GM12892 (cell line): ENCODE data around the gene RFC5.
A peak's percentile ranks its signal among the peaks of the same experiment; 100 is the strongest.

Experiments
- DNase-seq: peaks from one replicate; pipeline ENCODE4 v3.0.0; 2011; ENCODE audit not compliant: insufficient read length
- FAIRE-seq: peaks from 2 replicates; lab custom pipeline; 2011; peaks lifted over from hg19 to GRCh38; lab: Jason Lieb, UNC
- POLR2A ChIP-seq: IDR thresholded peaks from 2 replicates; pipeline ENCODE4 v1.6.1; 2011; ENCODE audit warnings: low read depth, low read length, control low read depth
- POLR2AphosphoS5 ChIP-seq: IDR thresholded peaks from 2 replicates; pipeline ENCODE4 v1.6.1; 2011; ENCODE audit warnings: low read depth, low read length, control low read depth
- TAF1 ChIP-seq: IDR thresholded peaks from 2 replicates; pipeline ENCODE4 v1.6.1; 2011; ENCODE audit warnings: low read depth, mild to moderate bottlenecking, control low read depth, low read length, borderline replicate concordance

The RFC5 gene

DNA sequence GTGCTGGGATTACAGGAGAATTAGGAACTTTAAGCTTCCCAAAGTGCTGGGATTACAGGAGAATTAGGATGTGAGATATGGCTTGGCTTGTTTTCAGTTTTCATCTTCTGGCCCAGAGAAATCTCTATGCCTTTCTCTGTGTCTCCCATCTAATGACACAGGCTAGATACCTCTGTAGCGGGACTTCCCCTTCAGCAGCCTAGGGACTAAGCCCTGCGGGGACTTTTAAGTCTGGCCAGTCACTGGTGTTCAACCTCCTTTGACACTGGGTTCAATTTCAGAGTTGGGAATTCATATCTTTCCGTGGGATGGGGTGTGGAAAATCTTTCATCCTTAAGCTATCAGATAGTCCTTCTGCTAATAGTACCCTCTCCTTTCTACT, 6.2 kb downstream of the RFC5 start:
- TF ChIP-seq POLR2AphosphoS5 (no peak), POLR2A (no peak), TAF1 (no peak)
- no peak for DNase-seq
- FAIRE-seq, result no peak

DNA sequence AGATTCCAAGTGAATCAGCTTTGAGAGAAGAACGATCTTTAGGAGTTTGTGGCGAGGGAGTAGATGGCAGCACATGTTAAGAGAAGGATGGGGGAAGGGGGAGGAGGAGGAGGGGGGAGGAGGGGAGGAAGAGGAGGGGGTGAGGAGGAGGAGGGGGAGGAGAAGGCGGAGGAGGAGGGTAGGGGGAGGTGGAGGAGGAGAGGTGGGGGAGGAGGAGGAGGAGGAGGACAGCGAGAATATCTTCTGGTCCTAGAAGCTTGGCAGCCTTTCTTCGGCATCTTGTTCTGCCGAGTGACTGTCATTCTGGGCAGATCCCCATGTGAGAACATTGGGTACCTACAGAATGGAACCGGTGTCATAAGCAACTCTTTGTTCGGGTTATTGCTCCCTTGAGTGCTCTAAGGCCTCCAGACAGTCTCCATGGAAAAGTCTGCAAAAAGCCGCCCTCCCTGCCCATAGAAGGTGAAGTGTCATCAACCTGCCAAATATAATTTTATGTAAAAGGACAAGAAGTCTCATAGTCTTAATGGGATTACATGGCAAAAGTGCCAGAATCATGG, 6.9 kb downstream of the RFC5 start:
- FAIRE-seq (no peak), DNase-seq (no peak)
- no peak for TF ChIP-seq TAF1
- no peak for TF ChIP-seq POLR2AphosphoS5
- no peak for TF ChIP-seq POLR2A

- DNase-seq (no peak), FAIRE-seq (no peak)
These were observed 8.7 kb downstream of the RFC5 start for GRCh38 chr12:118025168-118025567.

GRCh38 chr12:118029166-118029565, 12.7 kb downstream of the RFC5 start:
- no peak for FAIRE-seq
- TF ChIP-seq TAF1 (no peak), POLR2A (0 out of 2 replicates have a peak, but pooled peaks have one; percentile 23)
- DNase-seq, result no peak

More at GRCh38 chr12:118025168-118025567, 8.7 kb downstream of the RFC5 start:
- no peak for TF ChIP-seq POLR2AphosphoS5
- TF ChIP-seq TAF1, result no peak
- TF ChIP-seq POLR2A, result no peak

- FAIRE-seq (no peak), DNase-seq (no peak)
- TF ChIP-seq POLR2AphosphoS5, result 0 out of 2 replicates have a peak, but pooled peaks have one; percentile 36
- TF ChIP-seq TAF1, result no peak
- TF ChIP-seq POLR2A, result no peak
These were observed 15.7 kb downstream of the RFC5 start for GRCh38 chr12:118032188-118032587.

- DNase-seq (no peak), FAIRE-seq (no peak)
- no peak for TF ChIP-seq POLR2AphosphoS5
- no peak for TF ChIP-seq POLR2A
- TF ChIP-seq TAF1, result no peak
These were observed 16.8 kb downstream of the RFC5 start for GRCh38 chr12:118033323-118033722.

GRCh38 chr12:118033902-118034301, 17.4 kb downstream of the RFC5 start:
- FAIRE-seq, result no peak
- DNase-seq, result no peak
- TF ChIP-seq TAF1 (no peak), POLR2A (peak; percentile 6; the same call in 1 of the 2 replicates)

DNA sequence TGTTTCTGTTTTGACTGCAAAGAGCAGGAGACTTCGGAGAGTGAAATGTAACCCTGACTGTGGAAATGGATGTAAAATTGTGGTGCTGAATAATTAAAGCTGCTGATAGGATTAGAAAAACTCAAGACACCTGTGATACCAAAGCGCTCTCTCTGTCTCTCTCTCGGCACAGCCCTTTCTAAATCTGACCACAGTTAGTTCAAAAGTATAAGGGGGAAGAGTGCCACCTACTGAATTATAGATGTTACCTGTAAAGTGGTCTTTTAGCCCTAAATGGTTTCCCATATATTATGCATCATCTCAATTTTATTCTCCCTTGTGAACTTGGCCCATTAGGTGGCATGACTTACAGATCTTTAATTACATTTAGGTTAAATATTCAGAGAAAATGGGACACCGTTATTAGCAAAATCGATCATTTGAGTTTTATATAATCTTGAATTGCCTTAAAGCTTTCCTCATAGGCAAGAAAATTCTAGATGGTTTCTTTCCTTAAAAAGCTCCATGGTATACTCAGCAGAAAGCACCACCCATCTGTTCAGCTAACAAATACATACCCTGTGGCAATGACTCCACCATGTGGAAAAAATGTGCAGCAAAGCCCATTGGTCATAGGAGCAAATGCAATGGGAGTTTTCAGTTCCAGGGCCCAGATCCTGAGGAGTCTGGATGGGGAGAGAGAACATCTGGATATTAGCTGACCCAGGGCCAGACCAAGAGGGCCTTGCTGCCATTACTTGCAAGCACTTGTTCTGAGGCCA, 18.1 kb downstream of the RFC5 start:
- DNase-seq, result no peak
- FAIRE-seq, result peak; percentile 42
- TF ChIP-seq TAF1, result no peak
- TF ChIP-seq POLR2A, result no peak
- TF ChIP-seq POLR2AphosphoS5, result no peak

DNA sequence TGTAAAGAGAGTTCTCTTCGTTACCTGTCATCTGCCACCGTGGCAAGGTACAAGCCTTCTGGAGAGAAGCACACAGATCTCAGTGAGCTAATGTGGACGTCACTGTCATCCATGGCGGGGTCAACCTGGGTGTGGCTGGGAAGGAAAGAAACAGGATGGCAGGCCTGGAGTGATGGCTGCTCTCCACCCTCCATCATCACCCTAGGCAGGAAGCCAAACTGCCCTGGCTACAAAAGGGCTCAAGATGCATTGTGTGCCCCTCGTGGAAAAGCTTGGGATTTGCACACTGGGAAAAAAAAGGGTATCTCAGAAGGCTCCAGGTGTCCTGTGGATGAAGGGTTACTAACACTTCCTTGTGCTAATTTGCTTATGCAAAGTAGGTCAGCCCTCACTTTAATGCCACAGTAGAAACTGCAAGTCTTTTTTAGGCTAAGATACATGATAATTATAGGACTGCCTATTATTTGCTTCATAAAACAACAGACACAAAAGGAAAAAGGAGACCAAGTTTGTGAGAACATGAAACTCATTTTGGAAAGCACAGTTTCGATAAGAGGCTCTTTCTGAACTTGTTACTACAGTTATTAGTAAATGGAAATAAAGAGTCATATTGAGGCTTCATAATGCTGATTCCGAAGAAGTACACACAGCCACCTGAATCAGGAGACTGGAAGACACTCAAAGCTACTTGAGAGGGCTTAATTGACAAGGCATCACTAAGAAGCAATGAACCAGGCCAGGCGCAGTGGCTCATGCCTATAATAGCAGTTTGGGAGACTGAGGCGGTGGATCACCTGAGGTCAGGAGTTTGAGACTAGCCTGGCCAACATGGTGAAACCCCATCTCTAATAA, 18.9 kb downstream of the RFC5 start:
- FAIRE-seq (peak; percentile 82), DNase-seq (no peak)
- TF ChIP-seq POLR2AphosphoS5 (peak; percentile 25; the same call in 1 of the 2 replicates), POLR2A (no peak), TAF1 (no peak)

DNA sequence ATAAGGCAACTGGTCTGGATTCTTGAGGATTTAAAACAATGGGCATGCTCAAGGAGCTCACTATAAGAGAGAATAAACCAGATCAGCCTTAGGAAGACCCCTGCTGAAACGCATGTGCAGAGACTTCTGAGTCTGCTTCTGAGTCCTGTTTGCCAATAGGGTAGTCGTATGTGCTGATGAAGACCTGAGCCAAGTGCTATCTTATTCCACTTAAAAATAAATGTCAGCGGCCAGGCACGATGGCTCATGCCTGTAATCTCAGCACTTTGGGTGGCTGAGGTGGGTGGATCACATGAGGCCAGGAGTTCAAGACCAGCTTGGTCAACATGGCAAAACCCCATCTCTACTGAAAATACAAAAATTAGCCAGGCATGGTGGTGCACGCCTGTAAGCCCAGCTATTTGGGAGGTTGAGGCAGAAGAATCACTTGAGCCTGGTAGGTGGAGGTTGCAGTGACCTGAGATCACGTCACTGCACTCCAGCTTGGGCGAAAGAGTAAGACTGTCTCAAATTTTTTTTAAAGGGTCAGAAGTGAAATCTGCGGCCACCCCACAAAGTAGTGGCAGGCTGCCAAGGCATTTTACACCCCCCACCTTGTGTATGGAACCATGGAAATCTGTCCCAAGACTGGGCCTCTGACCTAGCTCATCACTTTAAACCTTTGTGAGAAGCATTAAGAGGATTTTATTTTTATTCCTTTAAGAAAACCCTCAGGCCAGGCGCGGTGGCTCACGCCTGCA, 20.3 kb downstream of the RFC5 start:
- DNase-seq (no peak), FAIRE-seq (no peak)
- TF ChIP-seq POLR2AphosphoS5, result no peak
- TF ChIP-seq TAF1, result no peak
- TF ChIP-seq POLR2A, result no peak

DNA sequence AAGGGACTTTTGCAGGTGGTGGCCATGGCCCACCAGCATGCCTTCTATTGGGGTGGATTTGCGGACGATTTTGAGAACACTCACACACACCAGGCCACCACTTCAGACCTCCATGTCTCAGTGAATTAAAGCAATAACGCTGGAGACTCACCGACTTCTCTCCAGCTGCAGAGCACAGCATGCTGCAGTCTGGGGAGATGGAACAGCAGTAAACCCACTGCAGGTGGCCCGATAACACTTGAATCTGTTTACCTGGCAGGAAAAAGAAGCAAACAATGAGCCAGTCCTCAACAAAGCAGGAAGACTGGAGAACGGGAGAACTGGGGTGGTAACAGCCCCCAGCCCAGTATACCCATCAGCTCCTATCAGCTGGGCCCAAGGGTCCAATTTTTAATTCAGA, 21.6 kb downstream of the RFC5 start:
- DNase-seq (no peak), FAIRE-seq (no peak)
- TF ChIP-seq POLR2AphosphoS5 (no peak), TAF1 (no peak), POLR2A (no peak)
